Right lobe of liver (tissue), 4 donors: ENCODE measurements around the gene DIPK1C.

Experiments used
- POLR2A ChIP-seq: fragments of 450-650 bp; IDR thresholded peaks from one replicate; pipeline ENCODE4 v1.6.1; 2017; ENCODE audit warnings: antibody characterized with exemption, mild to moderate bottlenecking
- TF ChIP-seq, protein P1 (sequence below), 4 donors: fragments of 200-600 bp in 3 of 4; fragments of 450-650 bp in 1 of 4; IDR thresholded peaks; one replicate each; pipeline versions ENCODE4 v1.5.1 to v1.8.0; 2016 to 2022; ENCODE audit warnings: antibody characterized with exemption in 4 of 4, mild to moderate bottlenecking in 2 of 4
- donor health status: DM: no; HTN: no; CAD: no.
- donor health status: DM: no; HTN: no; CAD: no.
- donor health status: DM: no; HTN: yes; CAD: no.

DNA sequence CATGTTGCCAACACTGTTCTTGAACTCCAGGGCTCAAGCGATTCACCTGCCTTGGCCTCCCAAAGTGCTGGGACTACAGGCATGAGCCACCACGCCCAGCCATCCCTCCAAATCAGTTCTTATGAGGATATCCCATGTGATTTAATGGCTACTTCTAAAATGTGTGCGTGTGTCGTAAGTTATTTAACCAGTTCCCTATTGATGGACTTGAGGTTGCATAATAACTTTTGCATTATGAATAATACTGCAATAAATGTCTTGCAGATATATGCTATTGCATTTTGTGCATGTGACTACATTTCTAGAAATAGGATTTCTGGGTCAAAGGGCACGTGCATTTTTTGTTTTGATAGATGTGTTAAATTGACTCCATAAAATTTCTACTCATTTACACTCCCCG, 19.0 kb downstream of the DIPK1C start:
- TF ChIP-seq, protein P1, sequence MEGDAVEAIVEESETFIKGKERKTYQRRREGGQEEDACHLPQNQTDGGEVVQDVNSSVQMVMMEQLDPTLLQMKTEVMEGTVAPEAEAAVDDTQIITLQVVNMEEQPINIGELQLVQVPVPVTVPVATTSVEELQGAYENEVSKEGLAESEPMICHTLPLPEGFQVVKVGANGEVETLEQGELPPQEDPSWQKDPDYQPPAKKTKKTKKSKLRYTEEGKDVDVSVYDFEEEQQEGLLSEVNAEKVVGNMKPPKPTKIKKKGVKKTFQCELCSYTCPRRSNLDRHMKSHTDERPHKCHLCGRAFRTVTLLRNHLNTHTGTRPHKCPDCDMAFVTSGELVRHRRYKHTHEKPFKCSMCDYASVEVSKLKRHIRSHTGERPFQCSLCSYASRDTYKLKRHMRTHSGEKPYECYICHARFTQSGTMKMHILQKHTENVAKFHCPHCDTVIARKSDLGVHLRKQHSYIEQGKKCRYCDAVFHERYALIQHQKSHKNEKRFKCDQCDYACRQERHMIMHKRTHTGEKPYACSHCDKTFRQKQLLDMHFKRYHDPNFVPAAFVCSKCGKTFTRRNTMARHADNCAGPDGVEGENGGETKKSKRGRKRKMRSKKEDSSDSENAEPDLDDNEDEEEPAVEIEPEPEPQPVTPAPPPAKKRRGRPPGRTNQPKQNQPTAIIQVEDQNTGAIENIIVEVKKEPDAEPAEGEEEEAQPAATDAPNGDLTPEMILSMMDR (IDR thresholded peaks at IDR 0.05) = no peak
- no peak for TF ChIP-seq POLR2A
